ENCODE results near the gene PPP1R16B. TPM values are rescaled to one million over a fixed set of nuclear protein-coding genes. Genes with fewer than 3 reads are reported as not detected.
A peak's percentile ranks its signal among the peaks of the same experiment; 100 is the strongest.

The PPP1R16B gene
- total and polyA plus RNA-seq, 2 experiments from 2014 or later = 0.28 to 0.33 TPM

DNA sequence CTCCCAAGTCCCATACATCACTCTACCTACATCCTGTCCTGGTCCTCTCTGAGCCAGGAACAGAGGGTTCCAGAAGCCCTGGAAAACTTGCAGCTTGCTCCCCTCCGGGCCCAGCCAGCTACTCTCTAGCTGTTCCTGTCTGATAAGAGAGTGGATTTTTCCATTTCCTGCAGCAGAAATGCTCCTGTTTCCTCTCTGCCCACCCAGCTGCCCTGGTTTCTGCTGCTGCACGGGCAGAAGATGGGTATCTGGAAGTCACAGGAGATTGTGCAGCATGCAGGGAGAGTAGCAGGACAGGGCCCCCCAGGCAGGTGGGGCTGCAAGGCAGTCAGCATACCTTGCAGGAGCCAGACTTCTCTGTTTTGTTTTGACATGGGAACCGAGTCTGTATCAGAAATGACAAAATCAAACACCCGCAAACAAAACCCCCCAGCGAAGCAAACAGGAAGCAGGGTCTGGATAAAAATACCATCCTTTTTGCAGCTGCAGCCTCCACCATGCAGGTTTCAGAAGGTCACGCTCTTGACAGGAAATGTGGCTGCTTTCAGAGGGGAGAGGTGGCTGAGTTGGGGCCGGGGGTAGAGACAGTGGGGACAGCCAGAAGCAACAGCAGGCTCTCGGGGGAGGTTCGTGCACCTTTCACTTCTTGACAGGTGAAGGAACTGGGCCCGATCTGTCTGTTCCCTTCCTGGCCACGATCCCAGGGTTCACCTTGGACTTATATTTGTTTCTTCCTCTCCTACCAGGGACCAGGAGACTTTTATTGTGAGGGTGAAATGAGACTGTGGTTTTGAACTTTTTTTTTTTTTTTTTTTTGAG, 69.9 kb downstream of the PPP1R16B start:
- Histone ChIP-seq H3K4me2 (no peak overlapping the region), H3K79me2 (no peaks in the 10 kb centered on the region), H4K20me1 (ENCODE audit: insufficient read depth, poor library complexity, severe bottlenecking) (no peaks in the 10 kb centered on the region), H3K27ac (no peak overlapping the region), H3K9me2 (replicated peaks; ENCODE audit: insufficient read depth) (no peaks in the 10 kb centered on the region), H2AFZ (no peak overlapping the region), H3K27me3 (peaks cover 11% of the 10 kb centered on the region), H3K4me1 (ENCODE audit: insufficient read depth) (no peaks in the 10 kb centered on the region), H3K36me3 (replicated peaks; ENCODE audit: insufficient read depth, low read depth) (no peaks in the 10 kb centered on the region), H3K9me3 (ENCODE audit: low read depth) (no peaks in the 10 kb centered on the region), H3K4me3 (no peak overlapping the region)
- TF ChIP-seq, protein P1, sequence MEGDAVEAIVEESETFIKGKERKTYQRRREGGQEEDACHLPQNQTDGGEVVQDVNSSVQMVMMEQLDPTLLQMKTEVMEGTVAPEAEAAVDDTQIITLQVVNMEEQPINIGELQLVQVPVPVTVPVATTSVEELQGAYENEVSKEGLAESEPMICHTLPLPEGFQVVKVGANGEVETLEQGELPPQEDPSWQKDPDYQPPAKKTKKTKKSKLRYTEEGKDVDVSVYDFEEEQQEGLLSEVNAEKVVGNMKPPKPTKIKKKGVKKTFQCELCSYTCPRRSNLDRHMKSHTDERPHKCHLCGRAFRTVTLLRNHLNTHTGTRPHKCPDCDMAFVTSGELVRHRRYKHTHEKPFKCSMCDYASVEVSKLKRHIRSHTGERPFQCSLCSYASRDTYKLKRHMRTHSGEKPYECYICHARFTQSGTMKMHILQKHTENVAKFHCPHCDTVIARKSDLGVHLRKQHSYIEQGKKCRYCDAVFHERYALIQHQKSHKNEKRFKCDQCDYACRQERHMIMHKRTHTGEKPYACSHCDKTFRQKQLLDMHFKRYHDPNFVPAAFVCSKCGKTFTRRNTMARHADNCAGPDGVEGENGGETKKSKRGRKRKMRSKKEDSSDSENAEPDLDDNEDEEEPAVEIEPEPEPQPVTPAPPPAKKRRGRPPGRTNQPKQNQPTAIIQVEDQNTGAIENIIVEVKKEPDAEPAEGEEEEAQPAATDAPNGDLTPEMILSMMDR (IDR thresholded peaks at IDR 0.05; ENCODE audit: poor library complexity) = no peak
- TF ChIP-seq EZH2 (IDR thresholded peaks at IDR 0.05; ENCODE audit: borderline replicate concordance) (no peak), EZH2phosphoT487 (IDR thresholded peaks at IDR 0.05; ENCODE audit: low read depth, severe bottlenecking, unreplicated experiment) (no peak)
- no peak for DNase-seq (ENCODE audit: low spot score)
- WGBS (ENCODE audit: low lambda C conversion rate, missing lambda C conversion rate) = 61% methylated on average over 11 of the region's 11 CpGs

DNA sequence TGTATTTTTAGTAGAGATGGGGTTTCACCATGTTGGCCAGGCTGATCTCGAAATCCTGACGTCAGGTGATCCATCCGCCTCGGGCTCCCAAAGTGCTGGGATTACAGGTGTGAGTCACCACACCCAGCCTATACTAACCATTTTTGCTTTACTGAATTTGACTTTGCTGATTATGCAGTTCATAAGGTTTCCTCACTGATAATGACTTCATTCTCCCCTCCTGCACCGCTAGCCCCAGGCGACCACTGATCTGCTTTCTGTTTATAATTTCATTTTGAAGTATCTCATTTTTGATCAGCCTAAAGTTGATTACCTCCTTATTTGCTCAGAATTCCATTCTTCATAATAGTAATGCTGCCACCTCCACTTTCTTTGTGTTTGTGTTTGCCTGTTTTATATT, 72.0 kb downstream of the PPP1R16B start:
- WGBS (ENCODE audit: low lambda C conversion rate, missing lambda C conversion rate) = 82% methylated on average over 6 of the region's 6 CpGs

DNA sequence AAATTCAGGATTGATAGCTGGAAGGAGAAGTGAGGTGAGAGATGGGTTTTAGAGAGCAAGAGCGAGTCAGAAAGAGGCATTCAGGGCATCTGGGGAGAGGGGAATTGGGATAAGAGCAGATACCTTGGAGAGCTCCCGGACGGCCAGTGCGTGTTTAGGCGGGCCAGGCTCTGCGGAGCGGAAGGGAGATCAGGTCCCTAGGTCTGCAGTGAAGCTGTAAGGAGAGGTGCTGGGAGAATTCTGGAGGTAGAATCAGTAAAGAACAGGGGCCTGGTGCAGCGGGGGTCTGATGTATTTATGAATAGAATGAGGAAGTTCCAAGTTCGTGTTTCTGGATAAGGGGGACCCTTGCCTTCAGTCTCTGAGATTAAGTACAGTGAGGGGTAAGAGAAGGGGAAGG, 73.4 kb downstream of the PPP1R16B start:
- Histone ChIP-seq H3K36me3 (replicated peaks; ENCODE audit: insufficient read depth, low read depth) (no peaks in the 10 kb centered on the region), H3K4me1 (ENCODE audit: insufficient read depth) (no peaks in the 10 kb centered on the region), H3K79me2 (no peaks in the 10 kb centered on the region), H4K20me1 (ENCODE audit: insufficient read depth, poor library complexity, severe bottlenecking) (no peaks in the 10 kb centered on the region), H3K27me3 (peaks cover 11% of the 10 kb centered on the region), H3K4me3 (no peak overlapping the region), H3K4me2 (no peak overlapping the region), H3K9me3 (ENCODE audit: low read depth) (no peaks in the 10 kb centered on the region), H3K9me2 (replicated peaks; ENCODE audit: insufficient read depth) (no peaks in the 10 kb centered on the region), H2AFZ (no peak overlapping the region), H3K27ac (no peak overlapping the region)
- TF ChIP-seq, protein P1 (IDR thresholded peaks at IDR 0.05; ENCODE audit: poor library complexity) = no peak
- TF ChIP-seq EZH2phosphoT487 (IDR thresholded peaks at IDR 0.05; ENCODE audit: low read depth, severe bottlenecking, unreplicated experiment) (no peak), EZH2 (IDR thresholded peaks at IDR 0.05; ENCODE audit: borderline replicate concordance) (no peak)
- 9% methylated on average over 9 of the region's 9 CpGs for WGBS (ENCODE audit: low lambda C conversion rate, missing lambda C conversion rate)
- peak; percentile 68 for DNase-seq (ENCODE audit: low spot score)

More for the DNA sequence above, 72.0 kb downstream of the PPP1R16B start:
- TF ChIP-seq, protein P1 (IDR thresholded peaks at IDR 0.05; ENCODE audit: poor library complexity) = no peak
- no peak for TF ChIP-seq EZH2phosphoT487 (IDR thresholded peaks at IDR 0.05; ENCODE audit: low read depth, severe bottlenecking, unreplicated experiment)
- TF ChIP-seq EZH2 (IDR thresholded peaks at IDR 0.05; ENCODE audit: borderline replicate concordance) = no peak
- Histone ChIP-seq H3K4me2 (no peak overlapping the region), H3K27me3 (peaks cover 11% of the 10 kb centered on the region), H3K4me1 (ENCODE audit: insufficient read depth) (no peaks in the 10 kb centered on the region), H2AFZ (no peak overlapping the region), H3K27ac (no peak overlapping the region), H3K4me3 (no peak overlapping the region), H4K20me1 (ENCODE audit: insufficient read depth, poor library complexity, severe bottlenecking) (no peaks in the 10 kb centered on the region), H3K9me3 (ENCODE audit: low read depth) (no peaks in the 10 kb centered on the region), H3K36me3 (replicated peaks; ENCODE audit: insufficient read depth, low read depth) (no peaks in the 10 kb centered on the region), H3K79me2 (no peaks in the 10 kb centered on the region), H3K9me2 (replicated peaks; ENCODE audit: insufficient read depth) (no peaks in the 10 kb centered on the region)
- no peak for DNase-seq (ENCODE audit: low spot score)
